Neural cell (in vitro differentiated cells): ENCODE data around the gene MACF1. TPM values are rescaled to one million over a fixed set of nuclear protein-coding genes. Genes with fewer than 3 reads are reported as not detected.

Source experiments
- H2AFZ ChIP-seq: fragments of 200-600, 300-800 bp; sonication (generic), shearing (Covaris generic); 2 replicates; pipeline ENCODE4 v1.6.0; 2014; ENCODE audit warnings: low read depth, mild to moderate bottlenecking, antibody characterized with exemption, low read length, moderate library complexity
- H3F3A ChIP-seq: fragments of 200-600 bp; shearing (Covaris generic); 2 replicates; pipeline ENCODE4 v1.6.1; 2016; ENCODE audit warnings: mild to moderate bottlenecking, moderate library complexity, mixed read lengths, antibody characterized with exemption, low read length; ENCODE audit not compliant: insufficient read depth, poor library complexity, severe bottlenecking
- H3K27ac ChIP-seq: fragments of 200-600, 300-800 bp; sonication (generic), shearing (Covaris generic); 2 replicates; pipeline ENCODE4 v1.5.1; 2014; ENCODE audit warnings: mild to moderate bottlenecking, low read length, moderate library complexity
- H3K27me3 ChIP-seq: fragments of 300-800, 200-600 bp; sonication (generic), shearing (Covaris generic); 2 replicates; pipeline ENCODE4 v1.6.0; 2014; ENCODE audit warnings: mild to moderate bottlenecking, low read depth, low read length, moderate library complexity; ENCODE audit not compliant: insufficient read depth
- H3K36me3 ChIP-seq: fragments of 300-800, 200-600 bp; sonication (generic), shearing (Covaris generic); 2 replicates; pipeline ENCODE4 v1.5.1; 2014; ENCODE audit warnings: mild to moderate bottlenecking, antibody characterized with exemption, low read length, moderate library complexity; ENCODE audit not compliant: insufficient read depth
- H3K4me2 ChIP-seq: fragments of 300-800, 200-600 bp; sonication (generic), shearing (Covaris generic); 2 replicates; pipeline ENCODE4 v1.6.0; 2014; ENCODE audit warnings: mild to moderate bottlenecking, low read length
- H3K4me3 ChIP-seq: fragments of 300-800, 200-600 bp; sonication (generic), shearing (Covaris generic); 2 replicates; pipeline ENCODE4 v1.5.1; 2014; ENCODE audit warnings: mild to moderate bottlenecking, low read length, moderate library complexity
- H3K79me2 ChIP-seq: fragments of 200-600 bp; shearing (Covaris generic); replicated peaks from 2 replicates; pipeline ENCODE4 v1.6.0; 2014; ENCODE audit warnings: mild to moderate bottlenecking, low read length, moderate library complexity; ENCODE audit not compliant: insufficient read depth
- H3K9ac ChIP-seq: fragments of 300-800, 200-600 bp; sonication (generic), shearing (Covaris generic); 2 replicates; pipeline ENCODE4 v1.6.1; 2016; ENCODE audit warnings: mild to moderate bottlenecking, low read length, mixed read lengths
- H3K9me2 ChIP-seq: fragments of 200-600 bp; shearing (Covaris generic); 2 replicates; pipeline ENCODE4 v1.6.1; 2016; ENCODE audit warnings: mild to moderate bottlenecking, low read length, mixed read lengths; ENCODE audit not compliant: insufficient read depth
- H3K9me3 ChIP-seq: fragments of 200-600, 300-800 bp; sonication (generic), shearing (Covaris generic); 2 replicates; pipeline ENCODE4 v1.6.1; 2016; ENCODE audit warnings: mild to moderate bottlenecking, mixed run types, low read length, moderate library complexity, mixed read lengths
- H4K20me1 ChIP-seq: fragments of 200-600 bp; shearing (Covaris generic); 2 replicates; pipeline ENCODE4 v1.6.1; 2016; ENCODE audit warnings: mild to moderate bottlenecking, mixed run types; ENCODE audit not compliant: insufficient read depth
- EP300 ChIP-seq: fragments of 450-650 bp; conservative IDR thresholded peaks from 2 replicates; pipeline ENCODE4 v1.6.1; 2014; ENCODE audit warnings: antibody characterized with exemption, mild to moderate bottlenecking, moderate library complexity; ENCODE audit not compliant: poor library complexity, severe bottlenecking
- EZH2 ChIP-seq: fragments of 200-600, 300-800 bp; shearing (Covaris generic), sonication (generic); IDR thresholded peaks from 2 replicates; pipeline ENCODE4 v1.6.1; 2014; ENCODE audit warnings: antibody characterized with exemption, low read length, borderline replicate concordance, mild to moderate bottlenecking; ENCODE audit not compliant: insufficient read depth, poor library complexity, severe bottlenecking
- MXI1 ChIP-seq: fragments of 450-650 bp; conservative IDR thresholded peaks from 2 replicates; pipeline ENCODE4 v1.6.1; 2014; ENCODE audit warnings: antibody characterized with exemption, mild to moderate bottlenecking; ENCODE audit not compliant: poor library complexity, severe bottlenecking
- POLR2AphosphoS5 ChIP-seq: IDR thresholded peaks from 2 replicates; pipeline ENCODE4 v1.6.1; 2012
- RAD21 ChIP-seq: fragments of 450-650 bp; conservative IDR thresholded peaks from 2 replicates; pipeline ENCODE4 v1.6.1; 2014; ENCODE audit warnings: antibody characterized with exemption, mild to moderate bottlenecking, moderate library complexity
- SMC3 ChIP-seq: fragments of 450-650 bp; conservative IDR thresholded peaks from 2 replicates; pipeline ENCODE4 v1.6.1; 2014; ENCODE audit warnings: antibody characterized with exemption, mild to moderate bottlenecking, moderate library complexity; ENCODE audit not compliant: poor library complexity
- TAF1 ChIP-seq: IDR thresholded peaks from 2 replicates; pipeline ENCODE4 v1.6.1; 2012; ENCODE audit warnings: low read depth
- polyA plus RNA-seq: library from polyadenylated mRNA; depleted of rRNA; stranded (reverse); fragments of >200 nt; gene quantifications from 2 replicates; pipeline ENCODE4 v1.2.3, GENCODE V29; 2014
- TF ChIP-seq, protein P1 (sequence below): fragments of 450-650 bp; IDR thresholded peaks from 2 replicates; pipeline ENCODE4 v1.5.1; 2014; ENCODE audit warnings: antibody characterized with exemption, mild to moderate bottlenecking, moderate library complexity; ENCODE audit not compliant: poor library complexity, severe bottlenecking
- TF ChIP-seq, protein P2 (sequence below): IDR thresholded peaks from 2 replicates; pipeline ENCODE4 v1.6.1; 2012; ENCODE audit warnings: borderline replicate concordance

Gene MACF1
- polyA plus RNA-seq, 1 donor from 2014 or later = 176 TPM

DNA sequence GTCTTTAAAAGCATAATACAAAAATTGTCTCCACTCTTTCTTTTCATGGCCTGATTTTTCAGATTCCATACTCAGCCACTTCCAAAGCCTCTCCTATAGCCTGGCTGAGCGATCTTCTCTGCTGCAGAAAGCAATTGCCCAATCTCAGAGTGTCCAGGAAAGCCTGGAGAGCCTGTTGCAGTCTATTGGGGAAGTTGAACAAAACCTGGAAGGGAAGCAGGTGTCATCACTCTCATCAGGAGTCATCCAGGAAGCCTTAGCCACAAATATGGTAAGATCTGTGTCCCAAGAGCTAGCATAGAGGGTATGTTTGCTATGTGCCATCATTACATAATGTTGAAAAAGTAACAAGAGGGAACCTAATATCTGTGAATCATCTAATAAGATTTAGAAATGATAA is 156.2 kb downstream of the MACF1 start:
- Histone ChIP-seq H3K27me3 (no peaks in the 10 kb centered on the region), H3K9me2 (no peaks in the 10 kb centered on the region), H3K27ac (no peak overlapping the region), H3K79me2 (no peaks in the 10 kb centered on the region), H3K4me3 (no peak overlapping the region), H2AFZ (no peak overlapping the region), H3K36me3 (peaks cover 33% of the 10 kb centered on the region), H3K4me2 (no peak overlapping the region), H4K20me1 (no peaks in the 10 kb centered on the region), H3K9ac (no peak overlapping the region), H3K9me3 (no peaks in the 10 kb centered on the region), H3F3A (no peaks in the 10 kb centered on the region)
- no peak for TF ChIP-seq POLR2AphosphoS5
- no peak for TF ChIP-seq RAD21
- TF ChIP-seq MXI1 = no peak
- no peak for TF ChIP-seq EZH2
- TF ChIP-seq, protein P1, sequence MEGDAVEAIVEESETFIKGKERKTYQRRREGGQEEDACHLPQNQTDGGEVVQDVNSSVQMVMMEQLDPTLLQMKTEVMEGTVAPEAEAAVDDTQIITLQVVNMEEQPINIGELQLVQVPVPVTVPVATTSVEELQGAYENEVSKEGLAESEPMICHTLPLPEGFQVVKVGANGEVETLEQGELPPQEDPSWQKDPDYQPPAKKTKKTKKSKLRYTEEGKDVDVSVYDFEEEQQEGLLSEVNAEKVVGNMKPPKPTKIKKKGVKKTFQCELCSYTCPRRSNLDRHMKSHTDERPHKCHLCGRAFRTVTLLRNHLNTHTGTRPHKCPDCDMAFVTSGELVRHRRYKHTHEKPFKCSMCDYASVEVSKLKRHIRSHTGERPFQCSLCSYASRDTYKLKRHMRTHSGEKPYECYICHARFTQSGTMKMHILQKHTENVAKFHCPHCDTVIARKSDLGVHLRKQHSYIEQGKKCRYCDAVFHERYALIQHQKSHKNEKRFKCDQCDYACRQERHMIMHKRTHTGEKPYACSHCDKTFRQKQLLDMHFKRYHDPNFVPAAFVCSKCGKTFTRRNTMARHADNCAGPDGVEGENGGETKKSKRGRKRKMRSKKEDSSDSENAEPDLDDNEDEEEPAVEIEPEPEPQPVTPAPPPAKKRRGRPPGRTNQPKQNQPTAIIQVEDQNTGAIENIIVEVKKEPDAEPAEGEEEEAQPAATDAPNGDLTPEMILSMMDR = no peak
- TF ChIP-seq, protein P2, sequence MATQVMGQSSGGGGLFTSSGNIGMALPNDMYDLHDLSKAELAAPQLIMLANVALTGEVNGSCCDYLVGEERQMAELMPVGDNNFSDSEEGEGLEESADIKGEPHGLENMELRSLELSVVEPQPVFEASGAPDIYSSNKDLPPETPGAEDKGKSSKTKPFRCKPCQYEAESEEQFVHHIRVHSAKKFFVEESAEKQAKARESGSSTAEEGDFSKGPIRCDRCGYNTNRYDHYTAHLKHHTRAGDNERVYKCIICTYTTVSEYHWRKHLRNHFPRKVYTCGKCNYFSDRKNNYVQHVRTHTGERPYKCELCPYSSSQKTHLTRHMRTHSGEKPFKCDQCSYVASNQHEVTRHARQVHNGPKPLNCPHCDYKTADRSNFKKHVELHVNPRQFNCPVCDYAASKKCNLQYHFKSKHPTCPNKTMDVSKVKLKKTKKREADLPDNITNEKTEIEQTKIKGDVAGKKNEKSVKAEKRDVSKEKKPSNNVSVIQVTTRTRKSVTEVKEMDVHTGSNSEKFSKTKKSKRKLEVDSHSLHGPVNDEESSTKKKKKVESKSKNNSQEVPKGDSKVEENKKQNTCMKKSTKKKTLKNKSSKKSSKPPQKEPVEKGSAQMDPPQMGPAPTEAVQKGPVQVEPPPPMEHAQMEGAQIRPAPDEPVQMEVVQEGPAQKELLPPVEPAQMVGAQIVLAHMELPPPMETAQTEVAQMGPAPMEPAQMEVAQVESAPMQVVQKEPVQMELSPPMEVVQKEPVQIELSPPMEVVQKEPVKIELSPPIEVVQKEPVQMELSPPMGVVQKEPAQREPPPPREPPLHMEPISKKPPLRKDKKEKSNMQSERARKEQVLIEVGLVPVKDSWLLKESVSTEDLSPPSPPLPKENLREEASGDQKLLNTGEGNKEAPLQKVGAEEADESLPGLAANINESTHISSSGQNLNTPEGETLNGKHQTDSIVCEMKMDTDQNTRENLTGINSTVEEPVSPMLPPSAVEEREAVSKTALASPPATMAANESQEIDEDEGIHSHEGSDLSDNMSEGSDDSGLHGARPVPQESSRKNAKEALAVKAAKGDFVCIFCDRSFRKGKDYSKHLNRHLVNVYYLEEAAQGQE = no peak
- TF ChIP-seq TAF1 = no peak
- no peak for TF ChIP-seq EP300
- no peak for TF ChIP-seq SMC3

DNA sequence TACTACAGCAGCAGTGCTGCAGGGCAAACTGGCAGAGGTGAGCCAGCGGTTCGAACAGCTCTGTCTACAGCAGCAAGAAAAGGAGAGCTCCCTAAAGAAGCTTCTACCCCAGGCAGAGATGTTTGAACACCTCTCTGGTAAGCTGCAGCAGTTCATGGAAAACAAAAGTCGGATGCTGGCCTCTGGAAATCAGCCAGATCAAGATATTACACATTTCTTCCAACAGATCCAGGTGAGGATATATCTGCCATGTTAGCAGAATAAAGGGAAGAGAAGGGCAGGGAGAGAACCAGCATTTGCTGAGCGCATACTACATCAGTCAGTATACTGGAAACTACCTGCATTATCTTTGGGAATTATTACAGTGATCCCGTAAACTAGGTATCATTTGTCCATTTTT is 157.0 kb downstream of the MACF1 start:
- TF ChIP-seq EZH2 (no peak), EP300 (no peak), RAD21 (no peak)
- TF ChIP-seq, protein P1 = no peak
- Histone ChIP-seq H3K9me2 (no peaks in the 10 kb centered on the region), H3K27ac (no peak overlapping the region)

More for the DNA sequence above, 157.0 kb downstream of the MACF1 start:
- no peaks in the 10 kb centered on the region for H3K27me3 ChIP-seq
- H2AFZ ChIP-seq = no peak overlapping the region
- peaks cover 33% of the 10 kb centered on the region for H3K36me3 ChIP-seq
- H3K9ac ChIP-seq = no peak overlapping the region
- H3K9me3 ChIP-seq = no peaks in the 10 kb centered on the region
- no peaks in the 10 kb centered on the region for H4K20me1 ChIP-seq
- no peak overlapping the region for H3K4me2 ChIP-seq
- no peak overlapping the region for H3K4me3 ChIP-seq
- H3F3A ChIP-seq = no peaks in the 10 kb centered on the region
- H3K79me2 ChIP-seq = no peaks in the 10 kb centered on the region
